DOHH2 (cell line): ENCODE measurements around the gene PLSCR3.

Experiments used
- H3F3A ChIP-seq: fragments of 200-600 bp; sonication (generic), shearing (Covaris generic); 2 replicates; pipeline ENCODE4 v1.6.0; 2016; ENCODE audit warnings: antibody characterized with exemption, mild to moderate bottlenecking; ENCODE audit not compliant: control insufficient read depth, insufficient read depth
- H3K27ac ChIP-seq: fragments of 200-600 bp; sonication (generic); 2 replicates; pipeline ENCODE4 v1.5.1; 2014; ENCODE audit warnings: low read depth, mild to moderate bottlenecking, low read length, moderate library complexity
- H3K27me3 ChIP-seq: fragments of 200-600 bp; sonication (generic); 2 replicates; pipeline ENCODE4 v1.6.1; 2014; ENCODE audit warnings: mild to moderate bottlenecking, low read length, mixed read lengths; ENCODE audit not compliant: control insufficient read depth
- H3K36me3 ChIP-seq: fragments of 200-600 bp; sonication (generic); 2 replicates; pipeline ENCODE4 v1.6.1; 2014; ENCODE audit warnings: mild to moderate bottlenecking, low read length, moderate library complexity, mixed read lengths; ENCODE audit not compliant: control insufficient read depth
- H3K4me1 ChIP-seq: fragments of 200-600 bp; sonication (generic); 2 replicates; pipeline ENCODE4 v1.6.1; 2014; ENCODE audit warnings: mild to moderate bottlenecking, low read length, mixed read lengths; ENCODE audit not compliant: control insufficient read depth
- H3K4me2 ChIP-seq: fragments of 200-600 bp; sonication (generic); 2 replicates; pipeline ENCODE4 v1.6.0; 2014; ENCODE audit warnings: mild to moderate bottlenecking, low read length, moderate library complexity
- H3K4me3 ChIP-seq: fragments of 200-600 bp; sonication (generic); 2 replicates; pipeline ENCODE4 v1.5.1; 2014; ENCODE audit warnings: mild to moderate bottlenecking, low read length, mixed read lengths
- H3K79me2 ChIP-seq: fragments of 200-600 bp; sonication (generic); 2 replicates; pipeline ENCODE4 v1.6.1; 2014; ENCODE audit warnings: mild to moderate bottlenecking, low read length, mixed read lengths; ENCODE audit not compliant: control insufficient read depth
- H3K9me2 ChIP-seq: fragments of 200-600 bp; sonication (generic); replicated peaks from 2 replicates; pipeline ENCODE4 v1.6.1; 2014; ENCODE audit warnings: mild to moderate bottlenecking, low read length, mixed read lengths; ENCODE audit not compliant: control insufficient read depth
- H3K9me3 ChIP-seq: fragments of 200-600 bp; sonication (generic); 2 replicates; pipeline ENCODE4 v1.6.1; 2014; ENCODE audit warnings: antibody characterized with exemption, low read length, mixed read lengths; ENCODE audit not compliant: control insufficient read depth, insufficient read depth
- H4K20me1 ChIP-seq: fragments of 200-600 bp; sonication (generic); 2 replicates; pipeline ENCODE4 v1.6.0; 2014; ENCODE audit warnings: low read depth, mild to moderate bottlenecking, antibody characterized with exemption, low read length, moderate library complexity; ENCODE audit not compliant: control insufficient read depth, insufficient read depth
- CTCF ChIP-seq: fragments of 200-600 bp; sonication (generic); IDR thresholded peaks from one replicate; pipeline ENCODE4 v1.5.1; 2014; ENCODE audit warnings: antibody characterized with exemption, mild to moderate bottlenecking, low read depth, low read length; ENCODE audit not compliant: poor library complexity, severe bottlenecking
- EZH2phosphoT487 ChIP-seq: fragments of 200-600 bp; sonication (generic); IDR thresholded peaks from 2 replicates; pipeline ENCODE4 v1.6.1; 2017; ENCODE audit warnings: borderline replicate concordance, mild to moderate bottlenecking, antibody characterized with exemption, low read length, moderate library complexity, mixed read lengths

The PLSCR3 gene

DNA sequence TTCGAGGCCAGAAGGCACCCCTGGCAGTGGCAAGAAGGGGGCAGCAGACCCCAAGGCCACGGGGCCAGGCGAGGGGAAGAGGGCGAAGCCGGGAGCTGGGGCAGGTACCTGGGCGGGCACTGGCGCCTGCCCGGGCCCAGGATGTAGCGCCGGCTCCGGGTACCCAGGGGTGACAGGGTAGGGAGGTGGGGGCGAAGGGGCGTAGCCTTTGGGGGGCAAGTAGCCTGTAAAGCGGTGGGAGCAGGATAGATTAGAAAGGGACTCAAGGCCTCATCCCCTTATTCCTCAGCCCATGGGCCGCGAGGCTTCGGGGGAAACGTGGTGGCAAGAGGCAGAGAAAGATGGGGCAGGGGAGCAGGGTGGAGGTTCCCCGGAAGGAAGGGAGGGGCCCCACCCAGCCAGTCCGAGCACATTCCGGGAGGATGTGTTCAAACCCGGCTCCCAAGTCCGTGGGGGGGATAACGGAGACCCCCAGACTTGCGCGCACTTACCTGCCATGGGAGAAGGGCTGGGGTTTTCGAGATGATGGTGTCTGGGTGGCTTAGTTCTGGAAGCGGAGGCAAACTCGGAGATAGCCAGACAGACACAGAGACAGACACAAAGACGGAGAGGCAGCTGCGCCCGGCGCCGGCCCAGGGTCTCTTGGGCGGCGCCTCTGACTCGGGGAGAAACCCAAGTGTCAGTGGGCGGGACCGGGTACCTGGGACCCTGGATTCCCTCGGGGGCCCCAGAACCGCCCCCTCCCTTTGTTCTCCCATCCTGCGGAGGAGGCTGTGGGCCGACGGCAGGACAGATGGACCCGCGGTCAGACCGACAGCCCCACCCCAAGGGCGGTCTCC, 493 bp downstream of the PLSCR3 start:
- TF ChIP-seq EZH2phosphoT487 = no peak
- TF ChIP-seq CTCF = no peak
- H4K20me1 ChIP-seq = no peaks in the 10 kb centered on the region
- no peak overlapping the region for H3K27ac ChIP-seq
- no peaks in the 10 kb centered on the region for H3K9me2 ChIP-seq
- peak overlapping the region; percentile 83 for H3K4me3 ChIP-seq
- H3K4me1 ChIP-seq = peaks cover 14% of the 10 kb centered on the region
- H3F3A ChIP-seq = peaks cover 4% of the 10 kb centered on the region; the same call in 1 of the 2 replicates
- H3K36me3 ChIP-seq = no peaks in the 10 kb centered on the region
- H3K79me2 ChIP-seq = peaks cover 6% of the 10 kb centered on the region; the same call in 1 of the 2 replicates
- peak overlapping the region; percentile 90 for H3K4me2 ChIP-seq
- no peaks in the 10 kb centered on the region for H3K27me3 ChIP-seq
- no peaks in the 10 kb centered on the region for H3K9me3 ChIP-seq

GRCh38 chr17:7392696-7393612, 1.4 kb downstream of the PLSCR3 start:
- TF ChIP-seq CTCF = no peak
- no peak for TF ChIP-seq EZH2phosphoT487
- peaks cover 14% of the 10 kb centered on the region for H3K4me1 ChIP-seq
- H3K9me2 ChIP-seq = no peaks in the 10 kb centered on the region
- H3K36me3 ChIP-seq = no peaks in the 10 kb centered on the region
- peak overlapping the region; percentile 90 for H3K4me2 ChIP-seq
- H4K20me1 ChIP-seq = no peaks in the 10 kb centered on the region
- no peaks in the 10 kb centered on the region for H3K27me3 ChIP-seq
- H3K4me3 ChIP-seq = peak overlapping the region; percentile 83
- H3F3A ChIP-seq = peaks cover 4% of the 10 kb centered on the region; the same call in 1 of the 2 replicates
- no peak overlapping the region for H3K27ac ChIP-seq
- peaks cover 6% of the 10 kb centered on the region; the same call in 1 of the 2 replicates for H3K79me2 ChIP-seq
- no peaks in the 10 kb centered on the region for H3K9me3 ChIP-seq

DNA sequence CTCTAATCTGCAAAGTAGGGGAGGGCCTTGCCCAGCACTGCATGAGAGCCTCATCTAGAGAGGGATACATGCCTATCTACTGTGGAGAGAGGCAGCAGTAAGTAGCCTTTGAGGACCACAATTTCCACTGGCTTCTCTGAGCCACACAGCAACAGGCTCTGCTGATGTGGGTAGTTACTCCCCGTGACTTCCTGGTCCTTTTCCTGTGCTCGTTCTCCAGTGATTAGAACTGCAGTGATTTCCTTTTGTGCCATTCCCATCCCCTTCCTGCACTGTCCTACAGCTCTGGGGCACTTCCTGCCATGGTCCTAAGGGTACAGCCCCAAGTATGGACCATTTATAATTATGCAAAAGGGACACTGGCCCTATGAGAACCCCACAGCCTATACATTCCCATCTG, 3.0 kb downstream of the PLSCR3 start:
- H3K36me3 ChIP-seq = no peaks in the 10 kb centered on the region
- TF ChIP-seq CTCF = no peak
- TF ChIP-seq EZH2phosphoT487 = no peak
- H3K79me2 ChIP-seq = peaks cover 6% of the 10 kb centered on the region; the same call in 1 of the 2 replicates
- H3K4me2 ChIP-seq = no peak overlapping the region
- no peaks in the 10 kb centered on the region for H3K27me3 ChIP-seq
- no peak overlapping the region for H3K4me3 ChIP-seq
- H3K4me1 ChIP-seq = peaks cover 14% of the 10 kb centered on the region
- no peaks in the 10 kb centered on the region for H3K9me2 ChIP-seq
- H4K20me1 ChIP-seq = no peaks in the 10 kb centered on the region
- no peaks in the 10 kb centered on the region for H3K9me3 ChIP-seq
- H3F3A ChIP-seq = peaks cover 4% of the 10 kb centered on the region; the same call in 1 of the 2 replicates
- no peak overlapping the region for H3K27ac ChIP-seq
